ENCODE measurements around the gene ZNF814. TPM values are rescaled to one million over a fixed set of nuclear protein-coding genes. Genes with fewer than 3 reads are reported as not detected.
"Not testable (repeated sequence)": the region's sequence is repeated elsewhere in the genome, so short reads cannot be mapped to it uniquely, and the experiment has no call there.

The ZNF814 gene
- total RNA-seq, 1 experiment from 2014 or later, result 2.2 TPM

- no peak for DNase-seq (ENCODE audit: low read depth)
Measured at GRCh38 chr19:57817976-57818375, 70.9 kb downstream of the ZNF814 start.

GRCh38 chr19:57816652-57817051 is 72.2 kb downstream of the ZNF814 start:
- no peak for DNase-seq (ENCODE audit: low read depth)

- DNase-seq (ENCODE audit: low read depth), result no peak
Measured at GRCh38 chr19:57815247-57816075, 73.4 kb downstream of the ZNF814 start.

GRCh38 chr19:57814505-57815246 is 74.2 kb downstream of the ZNF814 start, which contains the start of gene ZNF552:
TSS of gene ZNF552 (minus strand) at chr19:57814913. CDS start at chr19:57814743, 170 bp downstream.
- DNase-seq (ENCODE audit: low read depth), result peak; percentile 76

GRCh38 chr19:57813919-57814504 is 74.8 kb downstream of the ZNF814 start:
- DNase-seq (ENCODE audit: low read depth), result no peak

GRCh38 chr19:57812975-57813820 is 75.6 kb downstream of the ZNF814 start:
- DNase-seq (ENCODE audit: low read depth), result not testable (repeated sequence)

- no peak for DNase-seq (ENCODE audit: low read depth)
Measured at GRCh38 chr19:57812226-57812625, 76.6 kb downstream of the ZNF814 start.

GRCh38 chr19:57810410-57811295 is 78.2 kb downstream of the ZNF814 start:
- not testable (repeated sequence) for DNase-seq (ENCODE audit: low read depth)

GRCh38 chr19:57807541-57807940 is 81.3 kb downstream of the ZNF814 start:
- DNase-seq (ENCODE audit: low read depth), result no peak

- DNase-seq (ENCODE audit: low read depth), result peak; percentile 91
Measured at GRCh38 chr19:57803594-57804325, 85.1 kb downstream of the ZNF814 start.

- DNase-seq (ENCODE audit: low read depth), result no peak
Measured at GRCh38 chr19:57803265-57803593, 85.6 kb downstream of the ZNF814 start.

- no peak for DNase-seq (ENCODE audit: low read depth)
Measured at GRCh38 chr19:57802269-57802668, 86.6 kb downstream of the ZNF814 start.

- DNase-seq (ENCODE audit: low read depth), result no peak
Measured at GRCh38 chr19:57800696-57801095, 88.1 kb downstream of the ZNF814 start.

Other genes starting within 250 kb of the ZNF814 start
- gene ZSCAN4, start 220.1 kb downstream of the ZNF814 start, total RNA-seq (2014; rRNA removed; shearing (Covaris generic)), result not detected in 2 replicates
- 7.0 and 13.1 TPM in 2 replicates for gene ZNF551, start 207.1 kb downstream of the ZNF814 start, total RNA-seq (2014; rRNA removed; shearing (Covaris generic))
- gene ZNF154, start 179.8 kb downstream of the ZNF814 start, total RNA-seq (2014; rRNA removed; shearing (Covaris generic)), result not detected in 2 replicates
- 1.9 and 5.4 TPM in 2 replicates for gene ZNF671, start 161.4 kb downstream of the ZNF814 start, total RNA-seq (2014; rRNA removed; shearing (Covaris generic))
- 11.4 and 12.8 TPM in 2 replicates for gene ZNF776, start 142.2 kb downstream of the ZNF814 start, total RNA-seq (2014; rRNA removed; shearing (Covaris generic))
- 11.8 and 14.2 TPM in 2 replicates for gene ZNF586, start 119.4 kb downstream of the ZNF814 start, total RNA-seq (2014; rRNA removed; shearing (Covaris generic))
- 0.69 and 0.84 TPM in 2 replicates for gene ZNF552, start 74.1 kb downstream of the ZNF814 start, total RNA-seq (2014; rRNA removed; shearing (Covaris generic))
- gene ZNF587B, start 58.7 kb downstream of the ZNF814 start, total RNA-seq (2014; rRNA removed; shearing (Covaris generic)), result 8.3 and 8.5 TPM in 2 replicates
- 6.5 and 19.6 TPM in 2 replicates for gene ZNF587, start 39.2 kb downstream of the ZNF814 start, total RNA-seq (2014; rRNA removed; shearing (Covaris generic))
- gene ZNF417, start 27.6 kb upstream of the ZNF814 start, total RNA-seq (2014; rRNA removed; shearing (Covaris generic)), result 11.2 and 11.6 TPM in 2 replicates
- 6.6 and 7.0 TPM in 2 replicates for gene ZNF418, start 46.4 kb upstream of the ZNF814 start, total RNA-seq (2014; rRNA removed; shearing (Covaris generic))
- 4.8 and 6.7 TPM in 2 replicates for gene ZNF256, start 58.7 kb upstream of the ZNF814 start, total RNA-seq (2014; rRNA removed; shearing (Covaris generic))
- not detected in 2 replicates for gene C19orf18, start 85.5 kb upstream of the ZNF814 start, total RNA-seq (2014; rRNA removed; shearing (Covaris generic))
- 13.2 and 13.4 TPM in 2 replicates for gene ZNF606, start 113.8 kb upstream of the ZNF814 start, total RNA-seq (2014; rRNA removed; shearing (Covaris generic))
- 1.2 TPM in 1 of 2 replicates, not detected in the other for gene ZSCAN1, start 145.0 kb upstream of the ZNF814 start, total RNA-seq (2014; rRNA removed; shearing (Covaris generic))
- 1.8 and 2.0 TPM in 2 replicates for gene ZNF135, start 170.2 kb upstream of the ZNF814 start, total RNA-seq (2014; rRNA removed; shearing (Covaris generic))
- gene ZSCAN18, start 209.2 kb upstream of the ZNF814 start, total RNA-seq (2014; rRNA removed; shearing (Covaris generic)), result 33.3 and 39.8 TPM in 2 replicates